H1 (cell line): ENCODE measurements around the gene MPV17. TPM values are rescaled to one million over a fixed set of nuclear protein-coding genes. Genes with fewer than 3 reads are reported as not detected.

ENCODE experiments used
- CTCF ChIA-PET: fragments of 300-600 bp; sonication (Branson Sonifier 250); formaldehyde crosslinking; loops from one replicate; lab custom pipeline; 2021; ENCODE audit not compliant: partially characterized antibody; lab: Charles Lee
- POLR2A ChIA-PET: fragments of 300-600 bp; sonication (Branson Sonifier 250); formaldehyde crosslinking; loops from one replicate; lab custom pipeline; 2021; ENCODE audit warnings: inconsistent platforms; ENCODE audit not compliant: partially characterized antibody; lab: Charles Lee
- DNase-seq, 2 experiments: peaks; one replicate each; pipeline versions ENCODE4 v3.0.0 to v3.0.0-alpha.2; 2010 to 2022; ENCODE audit warnings: low spot score in 2 of 2, low read depth in 1 of 2, mixed read lengths in 1 of 2
- FAIRE-seq: peaks from 2 replicates; lab custom pipeline; 2011; peaks lifted over from hg19 to GRCh38; lab: Jason Lieb, UNC
- H2AFZ ChIP-seq: 2 replicates; pipeline ENCODE4 v1.8.1; 2012; ENCODE audit warnings: low read length, inconsistent platforms
- H2AK5ac ChIP-seq: 2 replicates; pipeline ENCODE4 v1.6.1; 2013; ENCODE audit warnings: low read depth, low read length
- H2BK120ac ChIP-seq: replicated peaks from 2 replicates; pipeline ENCODE3; 2013; ENCODE audit warnings: low read depth, low read length, inconsistent platforms
- H2BK12ac ChIP-seq: 2 replicates; pipeline ENCODE4 v1.6.1; 2013; ENCODE audit warnings: low read depth, low read length
- H2BK15ac ChIP-seq: 2 replicates; pipeline ENCODE4 v1.6.1; 2013; ENCODE audit warnings: low read length
- H2BK20ac ChIP-seq: 2 replicates; pipeline ENCODE4 v1.6.1; 2013; ENCODE audit warnings: low read length
- H2BK5ac ChIP-seq: 2 replicates; pipeline ENCODE4 v1.6.1; 2013; ENCODE audit warnings: low read depth, low read length
- H3K14ac ChIP-seq: 2 replicates; pipeline ENCODE4 v1.6.1; 2013; ENCODE audit warnings: inconsistent platforms; ENCODE audit not compliant: insufficient read length
- H3K18ac ChIP-seq: 2 replicates; pipeline ENCODE4 v1.6.1; 2013; ENCODE audit warnings: low read length; ENCODE audit errors: extremely low read depth
- H3K23ac ChIP-seq: 2 replicates; pipeline ENCODE4 v1.6.1; 2013; ENCODE audit warnings: inconsistent platforms; ENCODE audit not compliant: insufficient read length
- H3K23me2 ChIP-seq: 2 replicates; pipeline ENCODE4 v1.6.1; 2013; ENCODE audit warnings: low read depth, low read length
- H3K27ac ChIP-seq: 2 replicates; pipeline ENCODE4 v1.6.1; 2011; ENCODE audit warnings: low read depth, low read length, inconsistent platforms
- H3K27me3 ChIP-seq, 4 experiments: replicated peaks in 1 of 4; 1 replicate in 1 of 4; 2 replicates in 3 of 4; pipeline versions ENCODE4 v1.6.1 to v1.8.1; 2011 to 2013; ENCODE audit warnings: low read length in 3 of 4, mild to moderate bottlenecking in 3 of 4, inconsistent platforms in 2 of 4, mixed read lengths in 2 of 4, moderate library complexity in 1 of 4; ENCODE audit not compliant: control insufficient read depth in 3 of 4, insufficient read depth in 3 of 4; ENCODE audit errors: extremely low read depth in 1 of 4
- H3K36me3 ChIP-seq, 4 experiments: 2 replicates each; pipeline versions ENCODE4 v1.6.1 to v1.8.1; 2011 to 2013; ENCODE audit warnings: mild to moderate bottlenecking in 4 of 4, low read length in 3 of 4, moderate library complexity in 2 of 4, control low read depth in 1 of 4, inconsistent platforms in 1 of 4; ENCODE audit not compliant: insufficient read depth in 4 of 4, control insufficient read depth in 2 of 4
- H3K4ac ChIP-seq: replicated peaks from 2 replicates; pipeline ENCODE3; 2013; ENCODE audit warnings: low read length, low read depth, mixed read lengths, inconsistent platforms; ENCODE audit not compliant: insufficient read length
- H3K4me1 ChIP-seq, 4 experiments: replicated peaks in 1 of 4; 1 replicate in 1 of 4; 2 replicates in 3 of 4; pipeline versions ENCODE4 v1.6.1 to v1.8.1; 2011 to 2013; ENCODE audit warnings: low read length in 3 of 4, inconsistent platforms in 2 of 4, mixed read lengths in 1 of 4; ENCODE audit not compliant: insufficient read depth in 4 of 4, control insufficient read depth in 3 of 4
- H3K4me2 ChIP-seq, 2 experiments: 2 replicates each; pipeline versions ENCODE4 v1.6.1 to v1.8.1; 2011 to 2013; ENCODE audit warnings: low read depth in 2 of 2, low read length in 2 of 2, control low read depth in 1 of 2, inconsistent platforms in 1 of 2, mild to moderate bottlenecking in 1 of 2; ENCODE audit not compliant: insufficient read depth in 1 of 2
- H3K4me3 ChIP-seq, 4 experiments: fragments of 200-600, 300-600 bp in 1 of 4; sonication (generic), shearing (Covaris generic), sonication (Bioruptor Twin) in 1 of 4; 2 replicates each; pipeline versions ENCODE4 v1.5.1 to v1.8.1; 2011 to 2016; ENCODE audit warnings: low read length in 4 of 4, low read depth in 3 of 4, control low read depth in 2 of 4, inconsistent platforms in 2 of 4, mild to moderate bottlenecking in 2 of 4, mixed read lengths in 1 of 4, moderate library complexity in 1 of 4; ENCODE audit not compliant: insufficient read depth in 2 of 4; ENCODE audit errors: extremely low read depth in 1 of 4
- H3K56ac ChIP-seq: replicated peaks from 2 replicates; pipeline ENCODE3; 2013; ENCODE audit warnings: low read depth, mild to moderate bottlenecking, mixed read lengths, low read length, inconsistent platforms; ENCODE audit not compliant: insufficient read length
- H3K79me1 ChIP-seq: 2 replicates; pipeline ENCODE4 v1.6.1; 2013; ENCODE audit warnings: low read depth, low read length, control low read depth
- H3K79me2 ChIP-seq, 2 experiments: 2 replicates each; pipeline versions ENCODE4 v1.6.1 to v1.8.1; 2012 to 2013; ENCODE audit warnings: low read length in 2 of 2, mild to moderate bottlenecking in 2 of 2, inconsistent platforms in 1 of 2; ENCODE audit not compliant: insufficient read depth in 2 of 2, control insufficient read depth in 1 of 2
- H3K9ac ChIP-seq, 4 experiments: replicated peaks in 1 of 4; 1 replicate in 1 of 4; 2 replicates in 3 of 4; pipeline versions ENCODE4 v1.6.1 to v1.8.1; 2011 to 2013; ENCODE audit warnings: low read depth in 3 of 4, low read length in 3 of 4, control low read depth in 2 of 4, mild to moderate bottlenecking in 2 of 4, moderate library complexity in 2 of 4, inconsistent platforms in 1 of 4; ENCODE audit errors: extremely low read depth in 1 of 4
- H3K9me3 ChIP-seq, 2 experiments: 2 replicates each; pipeline versions ENCODE4 v1.6.1 to v1.8.1; 2012 to 2013; ENCODE audit warnings: mild to moderate bottlenecking in 2 of 2, moderate library complexity in 2 of 2, control low read depth in 1 of 2, inconsistent platforms in 1 of 2, low read depth in 1 of 2, low read length in 1 of 2, mixed read lengths in 1 of 2; ENCODE audit not compliant: insufficient read depth in 2 of 2
- H4K20me1 ChIP-seq, 2 experiments: replicated peaks in 1 of 2; 2 replicates each; pipeline versions ENCODE3 to v1.8.1; 2011 to 2013; ENCODE audit warnings: inconsistent platforms in 2 of 2, low read length in 2 of 2, mild to moderate bottlenecking in 1 of 2; ENCODE audit not compliant: insufficient read depth in 2 of 2, control insufficient read depth in 1 of 2
- H4K5ac ChIP-seq: 2 replicates; pipeline ENCODE4 v1.6.1; 2013; ENCODE audit warnings: low read length, low read depth, mixed read lengths, inconsistent platforms; ENCODE audit not compliant: insufficient read length
- H4K8ac ChIP-seq: 2 replicates; pipeline ENCODE4 v1.8.0; 2013; ENCODE audit warnings: mild to moderate bottlenecking, moderate library complexity, low read length, inconsistent platforms; ENCODE audit not compliant: insufficient read depth; ENCODE audit errors: extremely low read depth
- H4K91ac ChIP-seq: replicated peaks from 2 replicates; pipeline ENCODE3; 2013; ENCODE audit warnings: low read length, mixed read lengths, inconsistent platforms; ENCODE audit not compliant: insufficient read length
- HDAC2 ChIP-seq, 2 experiments: fragments of 300-600 bp in 1 of 2; sonication (generic) in 1 of 2; IDR thresholded peaks; 2 replicates each; pipeline ENCODE4 v1.6.1; 2011 to 2012; ENCODE audit warnings: low read depth in 2 of 2, low read length in 2 of 2, mild to moderate bottlenecking in 2 of 2, moderate library complexity in 2 of 2, borderline replicate concordance in 1 of 2, inconsistent platforms in 1 of 2
- MAX ChIP-seq: IDR thresholded peaks from 2 replicates; pipeline ENCODE4 v1.6.1; 2012; ENCODE audit warnings: inconsistent platforms
- POU5F1 ChIP-seq: IDR thresholded peaks from 2 replicates; pipeline ENCODE4 v1.6.1; 2011; ENCODE audit warnings: low read depth, mild to moderate bottlenecking, low read length, moderate library complexity
- RBBP5 ChIP-seq: IDR thresholded peaks from 2 replicates; pipeline ENCODE4 v1.7.1; 2012; ENCODE audit warnings: low read depth, mild to moderate bottlenecking, inconsistent platforms, low read length, moderate library complexity, borderline replicate concordance
- RNF2 ChIP-seq: fragments of 200-900, 300-1000 bp; sonication (generic); IDR thresholded peaks from 2 replicates; pipeline ENCODE4 v1.7.1; 2016; ENCODE audit warnings: borderline replicate concordance, low read depth, mild to moderate bottlenecking, antibody characterized with exemption, low read length; ENCODE audit not compliant: poor library complexity, severe bottlenecking; ENCODE audit errors: missing control alignments
- SAP30 ChIP-seq: fragments of 300-600 bp; sonication (generic); IDR thresholded peaks from 2 replicates; pipeline ENCODE4 v1.7.1; 2012; ENCODE audit warnings: low read length, moderate library complexity, mild to moderate bottlenecking, inconsistent platforms; ENCODE audit not compliant: insufficient read depth, insufficient replicate concordance
- SIRT6 ChIP-seq: IDR thresholded peaks from one replicate; pipeline ENCODE4 v1.7.1; 2012; ENCODE audit warnings: low read length, inconsistent platforms
- SP4 ChIP-seq: IDR thresholded peaks from 2 replicates; pipeline ENCODE4 v1.6.1; 2012; ENCODE audit warnings: low read length, inconsistent platforms
- SUZ12 ChIP-seq: fragments of 200-600 bp; sonication (generic); IDR thresholded peaks from 2 replicates; pipeline ENCODE4 v1.6.1; 2012; ENCODE audit warnings: mild to moderate bottlenecking, inconsistent platforms, low read length, moderate library complexity, mixed read lengths
- TAF1 ChIP-seq: IDR thresholded peaks from 2 replicates; pipeline ENCODE4 v1.6.1; 2011; ENCODE audit warnings: mild to moderate bottlenecking, low read depth, low read length
- WGBS, 2 experiments: shearing (Covaris generic) in 1 of 2; methylation state at CpG; one replicate each; pipeline versions ENCODE4 v1.1.6 to v1.1.7; 2013 to 2015; ENCODE audit warnings: low lambda C conversion rate in 2 of 2, mixed read lengths in 2 of 2, inconsistent platforms in 1 of 2, low coverage in 1 of 2, missing lambda C conversion rate in 1 of 2; ENCODE audit not compliant: insufficient replicate concordance in 2 of 2, insufficient coverage in 1 of 2, insufficient read length in 1 of 2; ENCODE audit errors: extremely low coverage in 1 of 2, missing lambda C conversion rate in 1 of 2; 5-methylcytosine and 5-hydroxymethylcytosine counted together
- polyA plus RNA-seq, 7 experiments: library from polyadenylated mRNA; depleted of rRNA in 3 of 7; stranded (reverse) in 5 of 7; unstranded in 2 of 7; fragments of >200 nt in 5 of 7; fragments of 200-250 nt in 2 of 7; gene quantifications; 1 replicate in 5 of 7; 2 replicates in 1 of 7; 4 replicates in 1 of 7; pipeline versions ENCODE4 v1.2.1 to v1.2.3, GENCODE V29; 2011 to 2013; ENCODE audit warnings: missing spikeins in 2 of 7, mixed read lengths in 2 of 7
- total RNA-seq: library from RNA; stranded (reverse); fragmentation: NEBNext Ultra II Directional; extraction: Animal tissue kit (Norgen Biotek cat#: 25700); gene quantifications from 2 replicates; pipeline ENCODE4 v1.2.1, GENCODE V29; 2021

The MPV17 gene
- total and polyA plus RNA-seq, 2 of the 8 experiments (the other 6 are each of a cell fraction or from before 2014, with no cell fraction given): 45.2 to 181 TPM

GRCh38 chr2:27356382-27357181, 33.7 kb upstream of the MPV17 start, which contains the start of gene GTF3C2:
GTF3C2 (minus strand) TSS chr2:27356764; CDS start chr2:27343554, 13,210 bp downstream.
- WGBS, 2 experiments: 2% methylated on average over 54 of the region's 67 CpGs; no CpG with 5 or more reads in 1 of the 2 experiments
- Histone ChIP-seq H2BK120ac (no peak within 1 kb of the TSS), H3K18ac (peak within 1 kb of the TSS; percentile 89), H4K8ac (peak within 1 kb of the TSS; percentile 96), H3K27ac (peak within 1 kb of the TSS; percentile 95), H3K23ac (no peak within 1 kb of the TSS), H2BK12ac (peak within 1 kb of the TSS; percentile 73), H2BK5ac (peak within 1 kb of the TSS; percentile 94), H3K9me3 (no peaks in the 10 kb centered on the region), H4K91ac (peak within 1 kb of the TSS; percentile 96), H2BK15ac (no peak within 1 kb of the TSS), H3K36me3 (no peaks in the 10 kb centered on the region), H3K27me3 (no peaks in the 10 kb centered on the region), H2AK5ac (no peak within 1 kb of the TSS; the same call in 1 of the 2 replicates), H3K79me1 (no peaks in the 10 kb centered on the region; the same call in 1 of the 2 replicates), H2AFZ (peak within 1 kb of the TSS; percentile 66; the same call in 1 of the 2 replicates), H3K56ac (peak within 1 kb of the TSS; percentile 91), H3K9ac (peak within 1 kb of the TSS; percentile 61 to 98 (median 96)), H3K4ac (peak within 1 kb of the TSS; percentile 81), H4K5ac (peak within 1 kb of the TSS; percentile 85), H3K79me2 (peaks cover 11 to 57% of the 10 kb centered on the region in 2 experiments; a peak in 3 of 4 replicates), H4K20me1 (peaks cover 0 to 3% of the 10 kb centered on the region in 2 experiments), H3K4me2 (peak within 1 kb of the TSS; percentile 63 to 69), H3K14ac (no peak within 1 kb of the TSS), H3K23me2 (no peaks in the 10 kb centered on the region), H2BK20ac (no peak within 1 kb of the TSS), H3K4me3 (peak within 1 kb of the TSS; percentile 68 to 97 (median 90)), H3K4me1 (peaks cover 0 to 12% (median 4%) of the 10 kb centered on the region in 4 experiments; a peak in 4 of 7 replicates)
- FAIRE-seq (no peak), DNase-seq (peak; percentile 92 to 93)
- ChIA-PET CTCF (interaction anchor here (0.6 to 1.2 kb wide), 6 partner anchors 10 to 53 kb away, joined by 3 to 5 read pairs (median 3); no protein-coding TSS in a partner anchor), POLR2A (interaction anchor here (0.7 to 9.5 kb wide), 43 partner anchors 7 to 327 kb away, joined by 3 to 135 read pairs (median 4); partner anchors contain the start of genes CAD, EIF2B4, FNDC4 and MPV17)
- TF ChIP-seq RBBP5 (peak; percentile 90), SUZ12 (no peak), POU5F1 (no peak), TAF1 (peak; percentile 78), SIRT6 (no peak), SP4 (0 out of 2 replicates have a peak, but pooled peaks have one; percentile 29), MAX (peak; percentile 90), SAP30 (peak; percentile 53), RNF2 (no peak), HDAC2 (IDR thresholded peaks at IDR 0.05; ENCODE audit: borderline replicate concordance in 1 of 2, low read depth in 2 of 2, low read length in 2 of 2) (peak in 1 of 2 experiments; percentile 43; a peak in 2 of 4 replicates)
